Measurements from ENCODE around the gene F2RL3.

- TF ChIP-seq POLR2A (IDR thresholded peaks at IDR 0.05; ENCODE audit: low read length) (no peak), GATA1 (IDR thresholded peaks at IDR 0.05; ENCODE audit: low read depth, low read length) (no peak)
Observed at GRCh38 chr19:16878181-16878965, 10.4 kb upstream of the F2RL3 start.
